ENCODE data around the gene TTC22.

TTC22 gene

DNA sequence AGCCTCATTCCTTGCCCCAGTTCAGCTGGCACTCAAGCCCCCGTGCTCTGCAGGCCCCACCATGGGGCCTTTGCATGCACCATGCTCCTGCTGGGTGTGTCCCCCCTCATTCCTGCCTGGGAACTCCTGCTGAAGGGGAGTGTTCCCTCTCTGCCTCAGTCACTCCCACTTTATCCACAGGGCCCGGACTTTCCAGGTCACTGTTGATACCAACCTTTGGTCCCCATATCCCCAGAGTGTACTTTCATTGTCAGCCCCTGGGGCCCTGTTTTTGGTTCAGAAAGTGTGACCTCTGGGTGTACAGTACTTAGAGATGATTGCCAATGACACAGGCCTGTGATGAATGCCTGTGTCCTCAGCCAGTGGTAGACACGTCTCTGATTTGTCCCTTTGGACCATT, 2.9 kb downstream of the TTC22 start:
- TF ChIP-seq, protein P1, sequence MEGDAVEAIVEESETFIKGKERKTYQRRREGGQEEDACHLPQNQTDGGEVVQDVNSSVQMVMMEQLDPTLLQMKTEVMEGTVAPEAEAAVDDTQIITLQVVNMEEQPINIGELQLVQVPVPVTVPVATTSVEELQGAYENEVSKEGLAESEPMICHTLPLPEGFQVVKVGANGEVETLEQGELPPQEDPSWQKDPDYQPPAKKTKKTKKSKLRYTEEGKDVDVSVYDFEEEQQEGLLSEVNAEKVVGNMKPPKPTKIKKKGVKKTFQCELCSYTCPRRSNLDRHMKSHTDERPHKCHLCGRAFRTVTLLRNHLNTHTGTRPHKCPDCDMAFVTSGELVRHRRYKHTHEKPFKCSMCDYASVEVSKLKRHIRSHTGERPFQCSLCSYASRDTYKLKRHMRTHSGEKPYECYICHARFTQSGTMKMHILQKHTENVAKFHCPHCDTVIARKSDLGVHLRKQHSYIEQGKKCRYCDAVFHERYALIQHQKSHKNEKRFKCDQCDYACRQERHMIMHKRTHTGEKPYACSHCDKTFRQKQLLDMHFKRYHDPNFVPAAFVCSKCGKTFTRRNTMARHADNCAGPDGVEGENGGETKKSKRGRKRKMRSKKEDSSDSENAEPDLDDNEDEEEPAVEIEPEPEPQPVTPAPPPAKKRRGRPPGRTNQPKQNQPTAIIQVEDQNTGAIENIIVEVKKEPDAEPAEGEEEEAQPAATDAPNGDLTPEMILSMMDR (IDR thresholded peaks at IDR 0.05; ENCODE audit: borderline replicate concordance, control extremely low read depth, extremely low read depth, insufficient read depth, missing control alignments), result no peak

DNA sequence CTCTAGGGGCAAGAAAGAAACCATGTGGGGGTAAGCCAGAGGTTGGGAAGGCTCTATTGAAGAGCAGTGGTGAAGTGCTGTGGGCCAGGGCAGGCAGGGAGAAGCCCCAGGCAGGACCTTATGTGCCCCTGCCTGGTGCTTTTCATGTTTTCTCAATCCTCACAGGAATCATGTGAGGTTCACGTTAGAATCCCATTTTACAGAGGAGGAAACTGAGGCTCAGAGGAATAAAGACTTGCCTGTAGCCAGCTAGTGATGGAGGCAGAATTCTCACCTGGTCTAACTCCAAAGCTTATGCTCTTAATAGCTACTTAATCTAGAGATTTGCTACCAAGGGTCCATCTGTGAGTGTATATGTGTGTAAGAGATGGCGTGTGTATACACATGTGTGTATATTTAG, 4.2 kb downstream of the TTC22 start:
- TF ChIP-seq, protein P1 (IDR thresholded peaks at IDR 0.05; ENCODE audit: borderline replicate concordance, control extremely low read depth, extremely low read depth, insufficient read depth, missing control alignments), result no peak
- DNase-seq (ENCODE audit: low spot score), result no peak
- in situ Hi-C loops (cut with MboI; ENCODE audit: low sequenced_read_pairs, unreplicated experiment), result loop anchor here (10.0 kb wide), 1 partner anchor 122 kb away; no protein-coding TSS in a partner anchor

More for the DNA sequence above, 2.9 kb downstream of the TTC22 start:
- DNase-seq (ENCODE audit: low spot score), result no peak
- in situ Hi-C loops (cut with MboI; ENCODE audit: low sequenced_read_pairs, unreplicated experiment), result loop anchor here (10.0 kb wide), 1 partner anchor 123 kb away; no protein-coding TSS in a partner anchor

DNA sequence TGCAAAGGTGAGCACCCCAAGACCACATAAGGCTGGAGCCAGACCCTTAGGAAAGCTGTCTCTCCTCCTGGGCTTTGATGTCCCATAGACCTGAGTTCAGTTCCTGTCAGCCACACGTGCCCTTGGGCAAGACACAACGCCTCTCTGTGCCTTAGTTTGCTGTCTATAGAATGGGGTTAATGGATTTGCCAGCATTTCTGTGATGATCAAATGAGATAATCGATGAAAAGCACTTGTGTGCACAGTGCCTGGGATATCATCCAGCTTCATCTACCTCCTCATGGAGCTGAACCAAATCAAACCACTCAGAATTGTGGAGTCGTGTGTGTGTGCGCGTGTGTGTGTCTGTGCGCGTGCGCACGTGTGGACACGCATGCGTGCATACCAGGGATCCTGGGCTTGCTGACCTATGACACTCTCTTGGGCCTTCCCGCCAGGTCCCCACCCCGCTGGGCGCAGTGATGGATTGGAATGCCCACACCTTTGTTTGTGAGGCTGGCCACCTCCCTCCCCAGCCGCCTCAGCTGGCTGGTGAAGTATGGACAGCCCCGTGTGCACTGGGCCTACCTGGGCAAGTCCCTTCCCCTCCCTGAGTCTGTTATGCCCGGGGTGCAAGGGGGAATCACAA, 5.2 kb downstream of the TTC22 start:
- TF ChIP-seq, protein P1 (IDR thresholded peaks at IDR 0.05; ENCODE audit: borderline replicate concordance, control extremely low read depth, extremely low read depth, insufficient read depth, missing control alignments), result no peak
- DNase-seq (ENCODE audit: low spot score), result no peak

DNA sequence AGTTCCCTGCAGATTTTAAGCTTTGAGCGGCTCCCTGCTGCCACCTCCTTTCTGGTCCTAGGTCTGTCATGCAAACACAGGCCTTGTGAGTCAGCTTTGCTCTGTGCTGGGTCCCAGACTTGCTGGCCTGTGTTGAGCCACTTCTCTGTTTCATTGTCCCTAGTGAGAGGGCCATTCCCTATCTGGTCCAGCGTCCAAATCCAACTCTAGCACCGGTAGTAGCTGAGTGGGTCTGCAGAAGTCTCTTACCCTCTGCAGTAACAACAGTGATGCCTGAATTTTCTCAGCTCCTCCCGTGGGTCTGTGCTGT, 5.8 kb downstream of the TTC22 start:
- TF ChIP-seq, protein P1 (IDR thresholded peaks at IDR 0.05; ENCODE audit: borderline replicate concordance, control extremely low read depth, extremely low read depth, insufficient read depth, missing control alignments), result no peak
- no peak for DNase-seq (ENCODE audit: low spot score)
- in situ Hi-C loops (cut with MboI; ENCODE audit: low sequenced_read_pairs, unreplicated experiment), result loop anchor here (10.0 kb wide), 1 partner anchor 121 kb away; no protein-coding TSS in a partner anchor

More for the DNA sequence above, 5.2 kb downstream of the TTC22 start:
- in situ Hi-C loops (cut with MboI; ENCODE audit: low sequenced_read_pairs, unreplicated experiment), result loop anchor here (10.0 kb wide), 1 partner anchor 121 kb away; no protein-coding TSS in a partner anchor

DNA sequence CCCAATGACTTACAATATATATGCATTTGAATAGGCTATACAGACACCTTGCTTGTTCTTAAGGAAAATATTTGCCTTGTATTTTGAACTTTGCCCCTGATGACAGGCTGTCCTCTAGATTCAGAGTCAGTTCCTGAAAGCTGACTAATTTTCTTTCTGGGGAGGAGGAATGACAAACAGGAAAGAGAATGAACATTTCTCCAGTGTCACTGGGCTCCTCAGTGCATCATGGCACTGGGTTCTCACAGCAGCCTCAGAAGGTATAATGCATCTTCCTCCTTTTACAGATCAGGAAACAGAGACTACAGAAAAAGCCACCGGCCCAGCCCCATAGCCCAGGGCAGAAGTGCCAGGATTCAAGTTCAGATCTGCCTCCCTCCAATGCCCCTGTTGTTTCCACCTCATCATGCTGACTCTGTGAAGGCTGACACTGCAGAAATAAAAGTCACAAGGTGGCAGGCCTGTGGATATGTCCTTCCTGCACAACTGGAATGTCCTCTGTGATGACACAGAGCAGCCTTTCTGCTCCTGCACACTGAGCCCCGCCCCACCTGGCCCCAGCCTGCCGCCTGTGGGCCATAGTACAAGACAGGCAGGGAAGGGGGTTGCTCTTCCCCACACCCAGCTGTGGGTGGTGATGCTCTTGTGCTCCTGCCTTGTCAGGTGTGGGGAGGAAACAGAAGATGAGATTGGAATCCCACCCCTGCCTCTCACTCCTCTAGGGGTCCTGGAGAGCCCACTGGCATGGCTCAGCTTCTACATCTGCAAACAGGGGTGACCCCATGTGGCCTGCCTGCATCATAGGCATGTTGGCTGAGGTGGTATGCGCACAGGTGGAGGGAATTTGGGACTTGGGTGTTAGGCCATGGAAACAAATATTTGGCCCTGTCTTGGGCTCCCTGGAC, 6.4 kb downstream of the TTC22 start:
- in situ Hi-C loops (cut with MboI; ENCODE audit: low sequenced_read_pairs, unreplicated experiment), result loop anchor here (10.0 kb wide), 1 partner anchor 120 kb away; no protein-coding TSS in a partner anchor
- TF ChIP-seq, protein P1 (IDR thresholded peaks at IDR 0.05; ENCODE audit: borderline replicate concordance, control extremely low read depth, extremely low read depth, insufficient read depth, missing control alignments), result no peak
- no peak for DNase-seq (ENCODE audit: low spot score)

DNA sequence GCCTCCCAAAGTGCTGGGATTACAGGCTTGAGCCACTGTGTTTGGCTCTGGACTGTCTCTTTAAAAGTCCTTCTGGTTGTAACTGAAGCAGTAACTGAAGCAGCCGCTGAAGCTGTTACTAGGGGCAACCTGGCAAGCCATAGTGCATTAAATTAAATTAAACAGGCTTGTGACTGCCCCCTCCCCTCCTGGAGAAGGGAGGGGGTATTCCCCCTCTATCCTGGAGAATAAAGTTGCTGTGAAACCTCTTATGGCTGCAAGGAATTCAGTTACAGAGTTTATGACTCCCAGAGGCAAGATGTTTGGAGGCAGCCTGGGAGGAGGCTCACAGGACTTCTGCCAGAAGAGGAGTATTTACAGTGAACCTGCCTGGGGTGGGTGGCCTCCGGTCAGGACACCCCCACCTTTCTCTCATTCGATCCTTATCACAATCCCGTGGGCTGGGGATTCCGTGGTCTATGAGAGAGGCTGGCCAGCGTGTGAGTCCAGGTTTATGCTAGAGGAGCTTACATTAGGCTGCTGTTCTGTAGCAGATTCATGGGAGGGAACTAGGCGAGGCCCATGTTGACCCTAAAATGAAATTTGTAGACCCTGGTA, 8.3 kb downstream of the TTC22 start:
- in situ Hi-C loops (cut with MboI; ENCODE audit: low sequenced_read_pairs, unreplicated experiment), result loop anchor here (10.0 kb wide), 1 partner anchor 118 kb away; no protein-coding TSS in a partner anchor
- no peak for DNase-seq (ENCODE audit: low spot score)
- TF ChIP-seq, protein P1 (IDR thresholded peaks at IDR 0.05; ENCODE audit: borderline replicate concordance, control extremely low read depth, extremely low read depth, insufficient read depth, missing control alignments), result no peak
